NCI-H524 treated with DMSO at 0.1 percent for 48 hours (cell line): Measurements from ENCODE around the gene UNC45B.
"Not testable (repeated sequence)": the region's sequence is repeated elsewhere in the genome, so short reads cannot be mapped to it uniquely, and the experiment has no call there.

Experiments
- DNase-seq: peaks from one replicate; lab custom pipeline; 2025; lab: John Stamatoyannopoulos, UW

The UNC45B gene

GRCh38 chr17:35218915-35219314, 71.3 kb downstream of the UNC45B start:
- no peak for DNase-seq

- no peak for DNase-seq
These were observed 74.8 kb downstream of the UNC45B start for GRCh38 chr17:35222452-35222851.

GRCh38 chr17:35224436-35224835, 76.8 kb downstream of the UNC45B start:
- DNase-seq = no peak

GRCh38 chr17:35227546-35227945, 79.9 kb downstream of the UNC45B start:
- no peak for DNase-seq

GRCh38 chr17:35229638-35230037, 82.0 kb downstream of the UNC45B start:
- DNase-seq = no peak

- DNase-seq = not testable (repeated sequence)
These were observed 86.7 kb downstream of the UNC45B start for GRCh38 chr17:35234315-35234714.

GRCh38 chr17:35235289-35235688, 87.7 kb downstream of the UNC45B start:
- DNase-seq = no peak

GRCh38 chr17:35235917-35236316, 88.3 kb downstream of the UNC45B start:
- DNase-seq = no peak

GRCh38 chr17:35236821-35237220, 89.2 kb downstream of the UNC45B start:
- DNase-seq = no peak

GRCh38 chr17:35238821-35239220, 91.2 kb downstream of the UNC45B start:
- DNase-seq = no peak
